GM18951 (cell line): ENCODE data around the gene SIRT4.

Source experiments
- POLR2A ChIP-seq: IDR thresholded peaks from 4 replicates; pipeline ENCODE4 v1.6.1; 2011; ENCODE audit warnings: mild to moderate bottlenecking; ENCODE audit not compliant: insufficient read length, insufficient read depth; ENCODE audit errors: extremely low read depth
- in situ Hi-C: fragments of 300-500 bp; cut with MboI; formaldehyde crosslinking; loops from one replicate; pipeline ENCODE4 v1.12.0; 2022; ENCODE audit warnings: low sequenced_read_pairs, mixed read lengths, inconsistent platforms; ENCODE audit not compliant: unreplicated experiment

The SIRT4 gene

DNA sequence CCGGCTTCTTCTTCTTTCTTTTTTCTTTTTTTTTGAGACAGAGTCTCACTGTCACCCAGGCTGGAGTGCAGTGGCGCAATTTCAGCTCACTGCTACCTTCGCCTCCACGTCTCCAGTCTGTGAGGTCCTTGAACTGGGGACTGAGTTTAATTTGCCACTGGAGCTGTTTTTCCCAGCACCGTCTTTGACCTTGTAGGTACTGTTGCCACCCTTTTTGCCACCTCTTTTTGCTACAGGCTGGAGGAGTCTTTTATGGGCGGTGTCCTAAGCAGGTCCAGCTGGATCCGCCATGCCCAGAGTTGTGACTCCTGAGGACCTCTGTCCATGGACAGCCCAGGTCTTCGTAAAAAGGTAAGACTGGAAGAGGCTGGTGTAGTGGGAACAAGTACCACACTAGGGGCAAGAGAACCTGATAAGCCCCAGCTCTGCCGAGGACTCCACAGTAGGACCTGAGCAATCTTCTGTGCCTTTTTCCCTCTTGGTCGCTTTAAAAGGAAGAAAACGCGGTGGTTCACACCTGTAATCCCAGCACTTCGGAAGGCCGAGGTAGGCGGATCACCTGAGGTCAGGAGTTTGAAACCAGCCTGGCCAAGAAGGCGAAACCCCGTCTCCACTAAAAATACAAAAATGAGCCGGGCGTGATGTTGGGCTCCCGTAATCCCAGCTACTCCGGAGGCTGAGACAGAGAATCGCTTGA is 11.4 kb upstream of the SIRT4 start:
- in situ Hi-C loops: no loop called here
- no peak for TF ChIP-seq POLR2A

DNA sequence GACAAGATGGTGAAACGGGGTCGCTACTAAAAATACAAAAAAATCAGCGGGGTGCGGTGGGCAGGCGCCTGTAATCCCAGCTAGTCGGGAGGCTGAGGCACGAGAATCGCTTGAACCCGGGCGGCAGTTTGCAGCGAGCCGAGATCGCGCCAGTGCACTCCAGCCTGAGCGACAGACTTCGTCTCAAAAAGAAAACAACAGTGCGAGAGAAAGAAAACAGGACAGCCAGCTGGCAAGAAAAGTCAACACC is 9.8 kb upstream of the SIRT4 start:
- TF ChIP-seq POLR2A: no peak
- in situ Hi-C loops: no loop called here

DNA sequence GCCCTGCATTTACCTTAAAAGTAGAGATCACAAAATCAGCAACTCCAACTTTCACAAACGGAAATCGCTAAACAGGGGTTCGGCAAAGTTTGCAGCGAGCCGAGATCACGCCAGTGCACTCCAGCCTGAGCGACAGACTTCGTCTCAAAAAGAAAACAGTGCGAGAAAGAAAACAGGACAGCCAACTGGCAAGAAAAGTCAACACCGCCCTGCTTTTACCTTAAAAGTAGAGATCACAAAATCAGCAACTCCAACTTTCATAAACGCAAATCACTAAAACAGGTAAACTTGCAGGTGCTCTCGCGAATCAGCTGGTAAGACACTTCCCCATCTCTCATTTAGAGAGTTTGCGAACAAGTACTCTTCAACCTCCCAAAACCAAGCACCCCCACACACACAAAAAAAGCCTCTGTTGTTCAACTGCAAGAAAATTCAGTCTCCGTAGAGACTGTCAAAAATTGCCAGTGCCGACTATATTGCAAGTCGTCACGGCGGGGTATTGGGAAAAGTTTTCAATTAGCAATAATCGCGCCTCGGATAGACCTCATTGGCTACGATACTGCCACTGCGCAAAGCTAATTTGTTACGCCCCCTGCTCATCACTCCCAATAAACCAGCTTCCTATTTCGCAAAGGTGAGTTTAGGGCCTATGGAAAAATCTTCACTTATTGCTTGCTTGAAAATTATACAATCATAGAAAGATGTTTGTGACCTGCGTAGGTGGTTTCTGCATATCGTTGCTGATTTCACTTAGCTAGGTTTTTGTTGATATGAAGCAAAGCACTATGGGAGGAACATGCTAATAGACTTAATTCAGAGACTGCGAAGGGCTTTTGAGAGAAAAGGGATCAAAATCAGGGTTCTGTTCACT is 9.2 kb upstream of the SIRT4 start, which contains the start of gene RNU4-1:
TSS of gene RNU4-1 (minus strand) at position 577 of the 871 bp plus-strand sequence.
- in situ Hi-C loops: no loop called here
- peak; percentile 100 for TF ChIP-seq POLR2A

DNA sequence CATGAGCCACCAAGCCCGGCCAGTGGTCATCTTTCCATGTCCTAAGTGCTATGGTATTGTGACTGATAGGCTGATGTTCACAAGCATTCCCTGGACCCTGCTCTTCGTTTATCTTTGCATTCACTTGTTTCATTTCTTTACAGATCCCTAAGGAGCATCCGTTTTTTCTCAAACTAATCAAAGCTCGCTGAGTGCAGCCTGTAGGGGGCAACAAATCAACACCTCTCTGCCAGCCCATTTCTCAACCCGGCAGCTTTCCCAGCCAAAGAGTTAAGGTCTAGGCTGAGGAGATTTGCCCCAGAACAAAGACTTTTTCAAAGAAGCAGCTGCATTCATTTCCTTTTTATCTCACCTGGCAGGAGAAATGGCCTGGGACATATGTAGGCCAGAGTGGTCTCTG is 12.1 kb downstream of the SIRT4 start:
- TF ChIP-seq POLR2A: no peak
- in situ Hi-C loops: no loop called here

DNA sequence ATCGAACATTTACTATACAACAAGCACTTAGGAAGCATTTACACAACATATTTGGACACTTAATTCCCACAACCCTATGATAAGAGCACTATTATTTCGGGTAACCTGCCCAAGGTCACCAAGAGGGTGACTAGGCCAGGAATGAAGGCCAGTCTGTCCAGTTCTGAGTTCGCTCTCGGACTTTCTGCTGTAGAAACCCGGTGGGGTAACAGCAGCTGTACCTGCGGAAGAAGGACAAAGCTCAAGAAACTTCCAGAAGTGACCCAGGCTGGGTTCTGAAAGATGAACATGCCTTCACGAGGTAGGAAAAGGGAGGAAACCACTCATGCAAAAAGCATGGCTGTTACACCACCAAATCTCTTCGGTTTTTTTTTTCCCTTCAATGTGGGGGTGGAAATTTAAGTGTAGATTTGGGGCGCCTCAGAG is 14.7 kb downstream of the SIRT4 start:
- in situ Hi-C loops: no loop called here
- TF ChIP-seq POLR2A: no peak

DNA sequence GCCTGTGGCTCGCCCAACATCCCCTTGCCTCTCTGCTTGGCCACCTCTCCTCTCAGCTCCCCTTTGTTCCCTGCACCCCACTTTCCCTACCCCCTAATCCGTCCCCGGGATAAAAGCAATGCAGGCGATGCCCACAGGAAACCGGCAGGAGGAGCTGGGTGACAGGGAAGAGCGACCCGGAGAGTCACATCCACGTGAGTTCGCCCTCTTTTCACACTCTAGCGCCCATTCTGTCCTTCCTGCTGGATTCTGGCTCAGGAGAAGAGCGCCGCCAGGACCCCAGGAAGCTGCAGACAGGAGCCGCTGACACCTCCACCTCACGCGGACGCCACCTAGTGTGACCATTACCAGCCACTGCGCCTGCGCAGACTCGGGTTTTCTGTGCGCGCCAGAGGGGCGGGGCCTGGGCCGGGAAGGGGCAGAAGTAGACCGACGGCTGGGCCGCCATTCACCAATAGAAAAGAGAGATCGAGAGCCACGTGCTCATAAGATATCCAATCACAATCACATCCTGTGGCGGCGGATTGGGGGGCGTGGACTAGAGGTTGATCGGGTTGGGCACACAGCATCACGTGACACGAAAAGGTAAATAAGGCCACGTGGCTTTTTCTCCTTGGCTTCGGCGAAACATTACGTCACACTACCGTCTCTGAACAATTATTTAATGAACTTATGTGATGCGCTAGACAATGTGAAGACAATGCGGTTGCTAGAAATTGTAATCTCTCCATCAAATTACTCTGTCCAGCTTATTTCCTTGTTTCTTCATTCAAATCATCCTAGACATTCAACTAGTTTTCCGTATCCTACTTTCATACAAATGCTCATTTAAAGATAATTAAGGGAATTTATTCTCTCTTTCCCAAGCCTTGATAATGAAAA is 15.3 kb downstream of the SIRT4 start:
- peak; percentile 79 for TF ChIP-seq POLR2A
- in situ Hi-C loops: no loop called here

DNA sequence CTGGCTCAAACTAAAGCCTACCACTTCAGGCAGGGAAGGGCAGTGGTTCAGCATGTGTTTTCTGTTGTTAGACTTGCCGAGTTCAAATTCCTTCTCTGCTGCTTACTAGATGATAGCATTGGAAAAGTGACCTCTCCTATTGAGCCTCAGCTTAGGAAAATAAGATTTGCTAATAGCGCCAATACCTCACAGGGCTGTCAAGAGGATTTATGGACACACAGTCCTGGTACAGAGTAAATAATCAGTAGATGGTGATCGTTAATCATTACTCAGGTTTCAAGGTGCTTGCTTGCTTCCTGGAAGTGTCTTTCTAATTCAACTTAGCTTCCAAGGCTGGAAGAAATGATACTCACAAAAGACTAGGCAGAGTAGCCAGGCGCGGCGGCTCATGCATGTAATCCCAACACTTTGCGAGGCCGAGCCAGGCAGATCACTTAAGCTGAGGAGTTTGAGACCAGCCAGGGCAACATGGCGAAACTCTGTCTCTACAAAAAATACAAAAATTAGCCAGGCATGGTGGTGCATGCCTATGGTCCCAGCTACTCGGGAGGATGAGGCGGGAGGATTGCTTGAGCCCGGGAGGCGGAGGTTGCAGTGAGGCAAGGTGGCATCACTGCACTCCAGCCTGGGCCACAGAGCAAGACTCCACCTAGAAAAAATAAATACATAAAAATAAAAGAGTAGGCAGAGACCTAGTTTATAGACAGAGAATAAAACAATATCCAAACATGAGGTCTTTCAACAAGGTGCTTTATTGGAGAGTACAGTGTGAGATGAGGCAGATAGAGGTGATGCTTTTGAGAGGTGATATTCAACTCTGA is 19.5 kb downstream of the SIRT4 start:
- in situ Hi-C loops: no loop called here
- no peak for TF ChIP-seq POLR2A

DNA sequence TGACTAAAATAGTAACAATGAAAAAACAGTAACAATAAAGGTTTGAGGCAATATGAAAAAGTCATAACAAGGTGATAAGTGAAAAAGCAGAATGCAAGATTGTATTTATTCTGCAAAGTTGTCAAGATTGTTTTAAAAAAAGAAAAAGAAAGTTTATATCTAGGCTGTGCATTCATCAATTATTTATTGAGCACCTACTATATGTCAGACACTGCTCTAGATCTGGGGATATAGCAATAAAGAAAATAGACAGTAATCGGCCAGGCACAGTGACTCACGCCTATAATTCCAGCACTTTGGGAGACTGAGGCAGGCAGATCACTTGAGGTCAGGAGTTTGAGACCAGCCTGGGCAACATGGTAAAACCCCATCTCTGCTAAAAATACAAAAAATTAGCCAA is 21.7 kb downstream of the SIRT4 start:
- in situ Hi-C loops: no loop called here
- no peak for TF ChIP-seq POLR2A

DNA sequence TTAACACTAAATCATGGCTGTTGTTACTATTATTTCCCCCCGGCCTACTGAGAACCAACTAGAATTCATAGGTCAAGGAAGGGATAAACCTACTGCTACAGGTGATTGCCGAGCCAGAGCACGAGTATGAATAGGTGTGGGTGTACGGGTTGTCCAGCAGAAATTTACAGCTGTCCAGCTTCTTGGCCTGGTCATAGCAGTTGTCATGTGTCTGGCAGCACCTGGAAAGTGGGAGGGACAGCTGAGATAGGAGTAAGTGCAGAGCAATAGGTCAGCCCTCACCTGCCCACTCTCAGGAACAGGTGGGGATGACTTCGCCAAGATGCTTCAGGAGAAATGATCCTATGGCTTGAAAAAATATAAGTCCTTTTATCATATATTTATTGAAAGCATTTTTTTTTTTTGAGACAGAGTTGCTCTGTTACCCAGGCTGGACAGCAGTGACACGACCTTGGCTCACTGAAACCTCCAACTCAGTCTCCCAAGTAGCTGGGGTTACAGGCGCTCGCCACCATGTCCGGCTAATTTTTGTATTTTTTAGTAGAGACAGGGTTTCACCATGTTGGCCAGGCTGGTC is 22.8 kb downstream of the SIRT4 start:
- in situ Hi-C loops: no loop called here
- no peak for TF ChIP-seq POLR2A

DNA sequence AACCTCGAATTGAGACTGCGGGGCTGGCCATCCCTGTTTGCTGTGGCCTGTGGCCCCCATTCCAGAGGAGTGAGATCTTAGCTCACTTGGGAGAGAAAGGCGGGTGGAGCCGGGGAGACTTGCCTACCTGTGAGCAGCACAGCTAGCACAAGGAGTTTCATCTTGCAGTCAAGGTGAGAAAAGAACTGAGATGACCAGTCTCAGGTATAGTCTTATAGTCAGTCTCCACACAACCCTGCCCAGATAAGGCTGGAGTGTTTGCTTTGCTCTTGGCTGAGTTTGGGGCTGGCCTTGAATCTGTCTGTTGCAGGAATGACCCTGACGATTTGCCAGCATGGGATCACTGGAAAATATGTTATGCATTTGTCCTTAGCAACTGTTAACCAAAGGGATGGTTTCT is 25.5 kb downstream of the SIRT4 start, which contains the start of gene PLA2G1B:
TSS of gene PLA2G1B (minus strand) at position 187 of the 400 bp plus-strand sequence. CDS start at position 161, 26 bp downstream.
- no peak for TF ChIP-seq POLR2A
- in situ Hi-C loops: no loop called here

DNA sequence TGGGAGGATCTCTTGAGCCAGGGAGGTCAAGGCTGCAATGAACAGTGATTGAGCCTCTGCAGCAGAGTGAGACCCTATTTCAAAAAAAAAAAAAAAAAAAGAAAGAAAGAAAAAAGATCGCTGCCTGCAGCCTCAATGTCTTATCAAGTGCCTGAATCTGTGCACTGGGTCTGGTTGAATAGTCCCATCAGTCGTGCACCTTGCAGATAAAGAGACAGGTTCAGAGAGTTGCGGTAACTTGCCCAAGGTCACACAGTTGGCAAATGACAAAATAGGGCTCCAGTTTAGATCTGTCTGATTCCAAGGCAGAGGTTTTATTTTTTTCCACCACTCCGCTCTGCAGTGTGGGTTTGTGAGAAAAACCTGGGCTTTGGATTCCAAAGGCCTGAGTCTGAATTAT is 26.1 kb downstream of the SIRT4 start:
- TF ChIP-seq POLR2A: no peak
- in situ Hi-C loops: no loop called here

DNA sequence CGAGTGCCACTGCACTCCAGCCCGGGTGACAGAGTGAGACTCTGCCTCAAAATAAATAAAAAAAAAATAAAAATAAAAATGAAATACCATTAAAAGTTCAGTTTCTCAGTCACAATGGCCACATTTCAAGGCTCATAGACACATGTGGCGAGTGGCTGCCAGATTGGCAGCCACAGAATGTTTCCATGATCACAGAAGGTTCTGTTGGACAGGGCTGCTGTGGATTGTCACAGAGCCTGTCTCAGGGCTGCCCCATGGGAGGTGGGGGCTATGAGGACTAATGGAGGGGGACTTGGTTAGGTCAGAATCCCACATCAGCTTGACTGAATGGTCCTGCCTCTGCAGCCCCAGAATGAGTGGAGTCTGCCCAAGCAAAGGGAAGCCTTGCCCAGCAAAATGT is 29.3 kb downstream of the SIRT4 start:
- no peak for TF ChIP-seq POLR2A
- in situ Hi-C loops: loop anchor here (10.0 kb wide), 1 partner anchor 93 kb away; no protein-coding TSS in a partner anchor

DNA sequence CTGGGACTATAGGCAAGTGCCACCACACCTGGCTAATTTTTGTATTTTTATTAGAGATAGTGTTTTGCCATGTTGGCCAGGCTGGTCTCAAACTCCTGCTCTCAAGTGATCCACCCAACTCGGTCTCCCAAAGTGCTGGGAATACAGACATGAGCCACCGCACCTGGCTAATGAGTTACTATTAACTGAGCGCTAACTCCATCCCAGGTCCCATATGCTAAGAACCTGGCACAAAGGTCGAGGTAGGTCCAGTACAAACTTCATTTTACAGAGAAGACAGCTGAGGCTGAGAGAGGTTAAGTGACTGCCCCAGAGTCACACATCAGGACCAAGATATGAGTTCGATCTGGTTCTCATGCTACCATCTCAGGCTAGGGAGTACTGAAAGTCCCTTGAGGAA is 29.9 kb downstream of the SIRT4 start:
- no peak for TF ChIP-seq POLR2A
- in situ Hi-C loops: loop anchor here (10.0 kb wide), 1 partner anchor 93 kb away; no protein-coding TSS in a partner anchor
